HG02885 (cell line): ENCODE results near the gene TMUB1.

Source experiments
- ATAC-seq: cut with Tn5 transposase; IDR thresholded peaks from one replicate; pipeline ENCODE4 v1.9.1; 2021; ENCODE audit warnings: mild to moderate bottlenecking; ENCODE audit not compliant: unreplicated experiment, poor library complexity

TMUB1 gene

GRCh38 chr7:151104411-151105235 lies 21.3 kb upstream of the TMUB1 start:
- no peak for ATAC-seq

GRCh38 chr7:151103973-151104372 lies 20.7 kb upstream of the TMUB1 start:
- ATAC-seq: no peak

DNA sequence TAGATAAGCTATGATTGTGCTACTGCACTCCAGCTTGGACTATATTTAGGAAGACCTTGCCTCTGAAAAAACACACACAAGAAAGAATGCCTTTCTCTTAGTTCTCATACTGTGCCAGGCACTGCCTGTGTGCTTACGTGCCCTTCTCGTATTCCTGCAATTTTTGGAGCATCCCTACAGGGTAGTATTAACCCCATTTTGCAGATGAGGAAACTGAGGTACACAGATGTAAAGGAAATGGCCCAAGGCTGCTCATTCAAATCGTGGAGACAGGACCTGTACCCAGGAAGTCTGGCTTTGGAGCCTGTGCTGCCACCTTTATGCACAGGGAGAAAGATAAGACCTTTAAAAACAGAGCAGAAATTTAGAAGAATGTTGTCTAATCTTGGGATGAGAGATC lies 19.7 kb upstream of the TMUB1 start:
- ATAC-seq: no peak

GRCh38 chr7:151101621-151102396 lies 18.5 kb upstream of the TMUB1 start:
- ATAC-seq: no peak

- ATAC-seq: no peak
Observed at GRCh38 chr7:151100921-151101320, 17.6 kb upstream of the TMUB1 start.

GRCh38 chr7:151099486-151100211 lies 16.4 kb upstream of the TMUB1 start:
- no peak for ATAC-seq

GRCh38 chr7:151095828-151096475 lies 12.7 kb upstream of the TMUB1 start:
- ATAC-seq: no peak

GRCh38 chr7:151095123-151095797 lies 12.0 kb upstream of the TMUB1 start:
- no peak for ATAC-seq

DNA sequence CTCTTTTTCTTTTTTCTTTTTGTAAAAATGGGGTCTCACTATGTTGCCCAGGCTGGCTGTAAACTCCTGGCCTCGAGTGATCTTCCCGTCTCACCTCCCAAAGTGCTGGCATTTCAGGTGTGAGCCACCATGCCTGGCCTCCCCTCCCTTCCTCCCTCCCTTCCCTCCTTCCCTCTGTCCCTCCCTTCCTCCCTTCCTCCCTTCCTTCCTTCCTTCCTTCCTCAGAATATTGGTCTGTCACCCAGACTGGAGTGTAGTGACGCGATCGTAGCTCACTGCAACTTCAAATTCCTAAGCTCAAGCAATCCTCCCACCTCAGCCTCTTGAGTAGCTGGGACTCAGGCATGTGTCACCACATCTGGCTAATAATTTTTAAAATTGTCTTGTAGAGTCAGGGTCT lies 11.4 kb upstream of the TMUB1 start:
- no peak for ATAC-seq

GRCh38 chr7:151093748-151094147 lies 10.5 kb upstream of the TMUB1 start:
- ATAC-seq: no peak

DNA sequence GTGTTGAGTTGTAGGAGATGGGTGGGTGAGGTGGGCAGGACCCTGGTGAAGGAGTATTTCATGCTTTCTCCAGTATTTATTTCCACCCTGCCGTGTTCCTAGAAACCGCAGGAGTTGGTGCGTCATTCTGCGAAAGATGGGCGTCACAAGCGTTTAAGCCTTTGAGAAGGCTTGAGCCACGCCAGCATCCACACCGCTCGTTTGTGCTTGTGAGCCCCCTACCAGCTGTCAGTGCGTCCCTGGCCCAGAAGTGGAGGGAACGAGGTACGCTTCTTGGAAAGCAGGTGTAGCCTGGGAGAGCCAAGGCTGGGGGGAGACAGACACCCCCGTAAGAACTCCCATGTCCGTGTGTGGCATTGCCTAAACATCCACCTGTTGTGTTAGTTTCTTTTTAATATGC lies 8.7 kb upstream of the TMUB1 start:
- ATAC-seq: no peak

GRCh38 chr7:151091431-151091830 lies 8.1 kb upstream of the TMUB1 start:
- ATAC-seq: no peak

DNA sequence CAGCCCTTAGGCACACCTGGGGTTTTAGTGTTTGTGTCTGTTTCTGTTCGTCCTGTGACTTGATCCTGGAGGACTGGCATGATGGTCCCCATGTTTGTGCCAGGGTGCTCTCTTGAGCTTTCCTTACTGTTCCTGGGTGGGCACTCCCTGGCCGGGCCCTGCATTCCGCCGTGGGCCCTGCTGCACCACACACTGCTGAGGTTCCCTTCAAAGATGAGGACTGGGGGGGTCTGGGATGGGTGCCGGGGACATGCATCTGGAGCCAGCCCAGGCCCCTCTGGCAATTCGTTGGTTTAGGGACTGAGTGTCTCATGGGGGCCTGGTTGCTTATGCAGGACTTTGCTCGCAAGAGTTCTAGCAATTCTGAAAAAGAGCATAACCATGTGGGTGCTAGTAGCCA lies 7.7 kb upstream of the TMUB1 start:
- no peak for ATAC-seq

DNA sequence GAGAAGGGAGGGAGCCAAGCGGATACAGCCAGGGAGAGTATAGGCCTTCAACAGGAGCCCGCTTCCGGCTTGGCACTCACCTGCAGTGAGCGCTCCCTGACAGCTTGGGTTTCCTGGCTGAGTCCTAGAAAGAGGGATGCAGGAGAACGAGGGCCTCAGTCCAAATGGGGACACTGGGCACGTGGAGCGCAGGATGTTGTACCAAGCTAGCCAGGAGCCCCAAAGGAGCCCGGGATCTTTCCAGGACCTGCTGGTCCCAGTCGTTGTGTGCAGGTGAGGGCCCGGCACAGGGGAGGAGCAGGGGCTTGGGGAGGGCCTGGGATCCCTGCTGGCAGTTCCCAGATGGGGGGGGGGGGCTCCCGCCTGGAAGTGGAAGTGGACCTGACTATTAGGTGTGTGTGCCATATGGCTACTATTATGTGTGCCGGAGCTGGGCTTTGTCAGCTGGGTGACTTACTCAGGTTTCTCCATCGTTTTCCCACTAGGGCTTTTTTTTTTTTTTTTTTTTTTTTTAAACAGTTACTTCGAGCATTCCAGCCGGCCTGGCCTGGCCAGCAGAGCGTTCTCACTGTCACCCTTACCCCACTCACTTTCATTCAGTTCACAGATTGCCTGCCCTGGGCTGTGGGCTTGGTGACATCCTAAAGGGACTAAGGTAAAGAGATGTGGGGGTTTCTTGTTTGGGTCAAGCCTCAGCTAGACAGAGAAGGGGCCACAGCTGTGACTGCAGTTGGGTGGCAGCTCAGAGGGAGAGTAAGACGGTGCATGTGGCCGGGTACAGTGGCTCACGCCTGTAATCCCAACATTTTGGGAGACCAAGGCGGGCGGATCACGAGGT lies 6.8 kb upstream of the TMUB1 start:
- no peak for ATAC-seq

GRCh38 chr7:151088856-151089699 lies 5.8 kb upstream of the TMUB1 start:
- no peak for ATAC-seq

GRCh38 chr7:151088019-151088855 lies 4.9 kb upstream of the TMUB1 start:
- no peak for ATAC-seq

DNA sequence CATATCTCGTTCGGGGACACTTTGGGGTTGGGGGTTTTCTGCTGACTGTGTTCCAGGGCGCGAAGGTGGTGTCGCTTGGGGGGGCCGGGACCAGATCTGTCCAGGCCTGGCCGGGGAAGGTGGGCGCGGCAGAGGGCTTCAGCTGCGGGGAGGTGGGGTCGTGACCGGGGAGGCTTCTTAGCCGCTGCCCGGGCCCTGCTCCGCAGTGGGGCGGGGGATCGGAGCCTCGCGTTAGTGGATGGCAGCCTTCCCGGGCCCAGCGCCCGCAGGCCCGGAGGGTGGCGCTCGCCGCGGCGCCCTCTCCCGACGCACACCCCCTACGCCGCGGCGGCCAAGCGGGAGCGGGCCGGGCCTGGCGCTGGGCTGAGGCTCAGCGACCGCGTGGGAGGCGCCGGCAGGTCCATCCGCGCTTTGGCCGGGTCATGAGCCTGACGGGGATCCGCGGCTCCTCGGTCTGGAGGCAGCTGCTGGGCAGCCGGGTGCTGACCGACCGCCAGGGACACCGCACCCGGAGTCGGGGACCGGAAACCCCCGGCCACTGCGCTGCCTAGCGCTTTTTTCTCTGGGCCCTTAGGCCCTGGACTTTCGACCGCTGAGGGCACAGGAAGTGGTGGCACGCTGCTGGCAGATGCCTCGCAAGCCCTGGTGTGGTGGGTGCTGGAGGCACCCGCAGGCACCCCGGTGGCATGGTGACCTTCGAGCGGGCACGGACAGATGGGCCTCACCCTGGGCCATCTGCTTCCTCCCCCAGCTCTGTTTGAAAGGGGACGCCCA lies 4.1 kb upstream of the TMUB1 start:
- peak; percentile 33 for ATAC-seq
